ENCODE data around the gene B4GALNT4.

B4GALNT4 gene

GRCh38 chr11:416757-417621, 47.7 kb downstream of the B4GALNT4 start:
- TF ChIP-seq CTCF (IDR thresholded peaks at IDR 0.05; ENCODE audit: unreplicated experiment in 3 of 3) = no peak
- Mint-ChIP-seq H3K27me3 (ENCODE audit: low read depth) (peaks cover 50% of the 10 kb centered on the region), H3K9me3 (no peaks in the 10 kb centered on the region), H3K4me3 (peak overlapping the region in 1 of 3 experiments; percentile 35), H3K4me1 (peaks cover 5% of the 10 kb centered on the region), H3K36me3 (ENCODE audit: low read depth) (no peaks in the 10 kb centered on the region), H3K27ac (no peak overlapping the region)

GRCh38 chr11:417652-418342, 48.5 kb downstream of the B4GALNT4 start:
- Mint-ChIP-seq H3K4me1 (peaks cover 5% of the 10 kb centered on the region), H3K36me3 (ENCODE audit: low read depth) (no peaks in the 10 kb centered on the region), H3K4me3 (peak overlapping the region; percentile 72 to 80 (median 78)), H3K27ac (peak overlapping the region in 1 of 3 experiments; percentile 68), H3K27me3 (ENCODE audit: low read depth) (peaks cover 50% of the 10 kb centered on the region), H3K9me3 (no peaks in the 10 kb centered on the region)
- no peak for TF ChIP-seq CTCF (IDR thresholded peaks at IDR 0.05; ENCODE audit: unreplicated experiment in 3 of 3)

GRCh38 chr11:418343-419247, 49.3 kb downstream of the B4GALNT4 start:
- Mint-ChIP-seq H3K27me3 (ENCODE audit: low read depth) (peaks cover 51% of the 10 kb centered on the region), H3K4me3 (peak overlapping the region in 1 of 3 experiments; percentile 9), H3K27ac (no peak overlapping the region), H3K36me3 (ENCODE audit: low read depth) (no peaks in the 10 kb centered on the region), H3K4me1 (peaks cover 5% of the 10 kb centered on the region), H3K9me3 (no peaks in the 10 kb centered on the region)
- TF ChIP-seq CTCF (IDR thresholded peaks at IDR 0.05; ENCODE audit: unreplicated experiment in 3 of 3) = no peak

- Mint-ChIP-seq H3K27ac (no peak overlapping the region), H3K4me3 (peak overlapping the region in 1 of 3 experiments; percentile 9), H3K4me1 (peaks cover 5% of the 10 kb centered on the region), H3K9me3 (peaks cover under 1% of the 10 kb centered on the region), H3K27me3 (ENCODE audit: low read depth) (peaks cover 52% of the 10 kb centered on the region), H3K36me3 (ENCODE audit: low read depth) (no peaks in the 10 kb centered on the region)
- no peak for TF ChIP-seq CTCF (IDR thresholded peaks at IDR 0.05; ENCODE audit: unreplicated experiment in 3 of 3)
Measured at GRCh38 chr11:419248-420005, 50.1 kb downstream of the B4GALNT4 start.
